NCI-H345 (cell line): ENCODE results near the gene GTF2F2.
A peak's percentile ranks its signal among the peaks of the same experiment; 100 is the strongest.
"Not testable (repeated sequence)": the region's sequence is repeated elsewhere in the genome, so short reads cannot be mapped to it uniquely, and the experiment has no call there.

ENCODE experiments used
- DNase-seq: peaks from one replicate; lab custom pipeline; 2025; lab: John Stamatoyannopoulos, UW

The GTF2F2 gene

GRCh38 chr13:45255247-45255987 is 135.1 kb downstream of the GTF2F2 start:
- no peak for DNase-seq

DNA sequence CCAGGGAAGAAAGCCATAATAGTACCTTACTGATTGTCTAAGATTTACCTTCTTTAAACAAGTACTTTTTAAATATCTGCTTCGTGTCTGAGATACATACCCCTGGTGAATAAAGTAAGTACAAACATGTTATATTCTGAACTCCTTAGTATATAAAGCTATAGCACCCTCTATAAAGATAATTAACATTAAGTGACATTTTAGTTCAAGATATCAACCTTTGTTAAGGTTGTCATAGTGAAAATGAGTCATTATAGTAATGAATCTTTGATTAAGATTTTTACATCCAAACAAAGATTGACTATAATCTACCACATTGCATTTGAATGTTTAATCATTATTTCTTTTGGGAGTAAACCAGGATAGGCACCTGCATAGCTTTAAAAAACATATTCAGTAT is 135.9 kb downstream of the GTF2F2 start:
- no peak for DNase-seq

- DNase-seq, result no peak
Observed at GRCh38 chr13:45257638-45258333, 137.5 kb downstream of the GTF2F2 start.

- DNase-seq, result no peak
Observed at GRCh38 chr13:45258334-45258675, 138.0 kb downstream of the GTF2F2 start.

DNA sequence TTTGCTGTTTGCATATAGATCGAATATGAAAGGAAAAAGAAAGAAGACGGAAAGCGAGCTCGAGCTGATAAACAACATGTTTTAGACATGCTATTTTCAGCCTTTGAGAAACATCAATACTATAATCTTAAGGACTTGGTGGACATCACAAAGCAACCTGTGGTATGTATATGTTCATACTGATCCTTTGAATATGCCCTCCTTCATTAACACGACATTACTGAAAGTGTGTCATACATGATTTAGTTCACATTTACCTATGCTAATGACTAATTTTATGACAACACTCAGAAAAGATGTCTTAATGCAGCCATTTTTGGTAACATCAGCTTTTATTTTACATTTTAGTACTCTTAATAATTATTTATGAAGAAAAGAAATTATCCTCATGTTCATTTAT is 146.9 kb downstream of the GTF2F2 start:
- no peak for DNase-seq

- no peak for DNase-seq
Observed at GRCh38 chr13:45269204-45269603, 148.9 kb downstream of the GTF2F2 start.

- no peak for DNase-seq
Observed at GRCh38 chr13:45276913-45277312, 156.6 kb downstream of the GTF2F2 start.

- no peak for DNase-seq
Observed at GRCh38 chr13:45278096-45278645, 157.9 kb downstream of the GTF2F2 start.

GRCh38 chr13:45280011-45280410 is 159.7 kb downstream of the GTF2F2 start:
- DNase-seq, result no peak

GRCh38 chr13:45280751-45281634 is 160.7 kb downstream of the GTF2F2 start:
- DNase-seq, result peak; percentile 45

GRCh38 chr13:45282994-45283393 is 162.7 kb downstream of the GTF2F2 start:
- no peak for DNase-seq

GRCh38 chr13:45289936-45290563 is 169.7 kb downstream of the GTF2F2 start:
- DNase-seq, result peak; percentile 54

GRCh38 chr13:45292176-45292575 is 171.9 kb downstream of the GTF2F2 start:
- no peak for DNase-seq

DNA sequence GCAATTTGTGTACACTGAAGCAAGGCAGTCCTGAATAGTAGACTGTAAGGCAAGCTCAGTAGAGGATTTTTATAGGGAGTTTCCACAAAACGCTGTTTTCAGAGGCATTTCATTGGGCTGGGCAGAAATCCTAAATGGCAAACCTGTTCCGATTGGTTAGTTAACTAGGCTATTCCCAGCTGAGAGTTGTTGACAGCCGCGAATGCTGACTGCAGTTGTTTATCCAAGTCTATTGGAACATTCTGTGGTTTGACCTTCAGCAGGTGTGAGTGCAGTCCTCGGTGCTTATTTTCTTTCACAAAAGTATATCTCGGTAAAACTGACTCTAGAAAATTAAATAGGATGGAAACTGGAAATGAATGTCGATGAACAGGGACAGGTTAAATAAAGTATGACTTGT is 175.2 kb downstream of the GTF2F2 start:
- DNase-seq, result no peak

- no peak for DNase-seq
Observed at GRCh38 chr13:45296259-45296658, 175.9 kb downstream of the GTF2F2 start.

GRCh38 chr13:45297456-45298205 is 177.3 kb downstream of the GTF2F2 start:
- DNase-seq, result no peak

GRCh38 chr13:45298206-45298505 is 177.8 kb downstream of the GTF2F2 start:
- DNase-seq, result no peak

DNA sequence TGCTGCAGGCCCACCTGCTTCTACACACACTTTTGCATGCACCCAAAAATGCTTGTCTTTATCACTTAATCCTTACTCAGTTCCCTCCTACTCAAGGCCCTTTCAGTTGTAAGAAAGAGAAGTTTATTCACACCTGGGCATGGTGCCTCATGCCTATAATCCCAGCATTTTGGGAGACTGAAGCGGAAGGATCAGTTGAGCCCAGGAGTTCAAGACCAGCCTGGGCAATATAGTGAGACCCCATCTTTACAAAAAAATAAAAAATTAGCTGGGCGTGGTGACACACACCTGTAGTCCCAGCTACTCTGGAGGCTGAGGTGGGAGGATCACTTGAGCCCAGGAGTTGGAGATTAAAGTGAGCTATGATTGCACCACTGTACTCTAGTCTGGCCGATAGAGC is 178.2 kb downstream of the GTF2F2 start:
- not testable (repeated sequence) for DNase-seq

DNA sequence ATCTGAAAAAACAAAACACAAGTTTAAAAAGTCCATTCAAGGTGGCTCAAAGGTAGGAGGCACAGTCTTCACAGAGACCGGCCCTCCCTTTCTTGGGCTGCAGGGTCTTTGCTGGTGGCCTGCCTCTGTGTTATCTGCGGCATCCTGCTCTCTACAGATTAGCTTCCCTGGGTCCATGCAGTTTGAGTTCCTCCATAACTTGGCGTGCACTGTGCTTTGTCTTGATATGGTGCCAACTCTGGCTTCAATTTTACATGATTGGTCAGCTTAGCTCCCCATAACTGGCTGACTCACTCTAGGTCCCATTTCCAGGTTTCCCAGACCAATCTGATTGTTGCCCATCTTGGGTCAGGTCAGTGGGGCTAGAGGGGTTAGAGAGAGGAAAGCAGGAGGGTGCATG is 178.9 kb downstream of the GTF2F2 start:
- no peak for DNase-seq

DNA sequence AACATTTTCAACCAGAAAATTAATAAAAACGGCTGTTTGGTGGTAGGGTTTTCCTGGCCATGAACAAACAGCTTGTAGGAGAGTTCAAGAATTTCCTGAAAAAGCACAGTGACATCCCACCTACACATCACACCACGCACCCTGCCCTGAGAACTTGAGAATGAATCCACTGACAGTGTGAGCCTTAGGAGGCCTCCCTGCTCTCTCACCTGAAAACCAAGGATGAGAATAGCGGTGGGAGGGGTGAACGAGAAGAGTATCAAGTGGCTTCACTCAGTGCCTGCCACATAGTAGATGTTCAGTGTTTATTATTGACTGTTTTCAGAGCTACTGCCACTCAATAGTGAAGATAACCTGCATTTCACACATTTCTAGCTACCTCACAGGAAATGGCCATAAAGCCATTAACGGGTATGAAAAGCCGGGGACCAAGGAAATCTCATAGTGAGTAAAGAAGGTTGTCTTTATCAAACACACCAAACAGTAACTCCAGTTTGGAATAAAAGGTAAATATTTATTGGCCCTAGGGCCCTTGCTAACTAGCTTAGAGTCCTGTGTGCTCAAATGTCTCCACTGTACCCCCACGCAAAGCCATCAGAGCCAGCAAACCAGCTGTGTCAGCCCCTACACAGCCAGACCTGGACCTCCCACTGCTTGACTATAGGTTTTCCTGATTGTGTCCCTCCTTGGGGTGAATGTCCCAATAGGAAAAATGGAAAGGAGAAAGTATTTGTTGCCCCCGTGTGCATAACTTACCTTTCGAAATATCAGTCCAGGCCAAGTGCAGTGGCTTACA is 180.1 kb downstream of the GTF2F2 start:
- no peak for DNase-seq

- no peak for DNase-seq
Observed at GRCh38 chr13:45301263-45301662, 181.0 kb downstream of the GTF2F2 start.
